SK-N-SH (cell line): ENCODE measurements around the gene MRPL53.

Experiments used
- CHD2 ChIP-seq: fragments of 150-350 bp; IDR thresholded peaks from 2 replicates; pipeline ENCODE4 v1.6.1; 2018; ENCODE audit warnings: low read length; ENCODE audit not compliant: partially characterized antibody
- EZH2phosphoT487 ChIP-seq: fragments of 200-600 bp; sonication (generic); IDR thresholded peaks from 2 replicates; pipeline ENCODE4 v1.6.1; 2017; ENCODE audit warnings: low read depth, mixed run types, mild to moderate bottlenecking, antibody characterized with exemption, moderate library complexity, borderline replicate concordance
- FOXJ3 ChIP-seq: sonication (generic); formaldehyde crosslinking; IDR thresholded peaks from 2 replicates; pipeline ENCODE4 v1.5.1; 2020; ENCODE audit warnings: mild to moderate bottlenecking, missing genetic modification reagents
- NRF1 ChIP-seq: IDR thresholded peaks from 2 replicates; pipeline ENCODE4 v1.6.1; 2012; ENCODE audit warnings: low read depth, mild to moderate bottlenecking, low read length
- RFX5 ChIP-seq: IDR thresholded peaks from 2 replicates; pipeline ENCODE4 v1.6.1; 2012; ENCODE audit warnings: mild to moderate bottlenecking, improper control_type of control experiment, low read length
- TCF12 ChIP-seq: IDR thresholded peaks from 2 replicates; pipeline ENCODE4 v1.4.0; 2012
- TF ChIP-seq, protein P1 (sequence below): IDR thresholded peaks from 2 replicates; pipeline ENCODE4 v1.4.0; 2012; ENCODE audit warnings: low read depth, borderline replicate concordance
- TF ChIP-seq, protein P2 (sequence below): fragments of 200-600 bp; sonication (generic); IDR thresholded peaks from 2 replicates; pipeline ENCODE4 v1.6.1; 2017; ENCODE audit warnings: antibody characterized with exemption, mild to moderate bottlenecking, moderate library complexity

DNA sequence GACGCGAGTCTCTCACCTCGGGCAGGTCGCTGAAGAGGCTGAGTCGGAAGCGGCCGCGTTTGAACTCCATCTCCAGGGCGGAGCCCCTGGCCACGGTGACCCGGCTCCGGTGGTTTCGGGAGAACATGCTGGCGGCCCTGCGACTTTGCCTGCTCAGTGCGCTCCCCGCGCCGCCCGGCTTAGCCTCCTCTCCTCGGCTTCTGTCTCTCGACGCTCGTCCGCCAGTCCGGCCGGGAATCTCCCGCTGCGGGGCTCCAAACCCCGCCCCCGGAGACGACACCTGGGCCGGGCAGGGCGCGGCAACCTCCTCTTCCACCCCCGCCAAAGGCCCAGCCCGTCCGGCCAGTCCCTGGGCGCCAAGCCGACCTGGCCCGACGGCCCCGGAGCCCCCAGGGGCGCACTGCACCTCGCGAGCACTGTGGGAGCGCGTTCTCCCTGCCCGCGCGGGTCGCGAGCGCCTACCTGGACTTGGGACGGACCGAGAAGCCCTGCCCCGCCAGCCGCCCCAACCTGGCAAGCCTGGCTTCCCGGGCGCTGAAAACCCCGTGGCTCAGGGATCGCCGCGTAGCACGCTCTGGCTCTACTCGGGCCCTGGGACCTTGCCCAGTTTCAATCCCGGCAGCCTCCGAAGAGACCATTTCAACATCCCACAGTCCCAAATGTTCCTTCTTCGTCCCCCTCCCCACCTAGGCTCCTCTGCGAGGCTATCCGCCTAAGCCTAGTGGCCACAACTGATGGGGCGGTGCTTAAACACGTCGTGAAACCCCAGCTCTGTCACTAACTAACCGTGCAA, 30.6 kb downstream of the MRPL53 start, which contains the start of gene RTKN:
- TF ChIP-seq TCF12 (no peak), NRF1 (no peak), FOXJ3 (CRISPR knock-in tag) (no peak), RFX5 (no peak), CHD2 (no peak), EZH2phosphoT487 (no peak)
- TF ChIP-seq, protein P1, sequence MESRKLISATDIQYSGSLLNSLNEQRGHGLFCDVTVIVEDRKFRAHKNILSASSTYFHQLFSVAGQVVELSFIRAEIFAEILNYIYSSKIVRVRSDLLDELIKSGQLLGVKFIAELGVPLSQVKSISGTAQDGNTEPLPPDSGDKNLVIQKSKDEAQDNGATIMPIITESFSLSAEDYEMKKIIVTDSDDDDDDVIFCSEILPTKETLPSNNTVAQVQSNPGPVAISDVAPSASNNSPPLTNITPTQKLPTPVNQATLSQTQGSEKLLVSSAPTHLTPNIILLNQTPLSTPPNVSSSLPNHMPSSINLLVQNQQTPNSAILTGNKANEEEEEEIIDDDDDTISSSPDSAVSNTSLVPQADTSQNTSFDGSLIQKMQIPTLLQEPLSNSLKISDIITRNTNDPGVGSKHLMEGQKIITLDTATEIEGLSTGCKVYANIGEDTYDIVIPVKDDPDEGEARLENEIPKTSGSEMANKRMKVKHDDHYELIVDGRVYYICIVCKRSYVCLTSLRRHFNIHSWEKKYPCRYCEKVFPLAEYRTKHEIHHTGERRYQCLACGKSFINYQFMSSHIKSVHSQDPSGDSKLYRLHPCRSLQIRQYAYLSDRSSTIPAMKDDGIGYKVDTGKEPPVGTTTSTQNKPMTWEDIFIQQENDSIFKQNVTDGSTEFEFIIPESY = no peak
- TF ChIP-seq, protein P2, sequence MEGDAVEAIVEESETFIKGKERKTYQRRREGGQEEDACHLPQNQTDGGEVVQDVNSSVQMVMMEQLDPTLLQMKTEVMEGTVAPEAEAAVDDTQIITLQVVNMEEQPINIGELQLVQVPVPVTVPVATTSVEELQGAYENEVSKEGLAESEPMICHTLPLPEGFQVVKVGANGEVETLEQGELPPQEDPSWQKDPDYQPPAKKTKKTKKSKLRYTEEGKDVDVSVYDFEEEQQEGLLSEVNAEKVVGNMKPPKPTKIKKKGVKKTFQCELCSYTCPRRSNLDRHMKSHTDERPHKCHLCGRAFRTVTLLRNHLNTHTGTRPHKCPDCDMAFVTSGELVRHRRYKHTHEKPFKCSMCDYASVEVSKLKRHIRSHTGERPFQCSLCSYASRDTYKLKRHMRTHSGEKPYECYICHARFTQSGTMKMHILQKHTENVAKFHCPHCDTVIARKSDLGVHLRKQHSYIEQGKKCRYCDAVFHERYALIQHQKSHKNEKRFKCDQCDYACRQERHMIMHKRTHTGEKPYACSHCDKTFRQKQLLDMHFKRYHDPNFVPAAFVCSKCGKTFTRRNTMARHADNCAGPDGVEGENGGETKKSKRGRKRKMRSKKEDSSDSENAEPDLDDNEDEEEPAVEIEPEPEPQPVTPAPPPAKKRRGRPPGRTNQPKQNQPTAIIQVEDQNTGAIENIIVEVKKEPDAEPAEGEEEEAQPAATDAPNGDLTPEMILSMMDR = no peak
